ENCODE measurements around the gene KLK7.
"Not testable (repeated sequence)": the region's sequence is repeated elsewhere in the genome, so short reads cannot be mapped to it uniquely, and the experiment has no call there.

Gene KLK7

DNA sequence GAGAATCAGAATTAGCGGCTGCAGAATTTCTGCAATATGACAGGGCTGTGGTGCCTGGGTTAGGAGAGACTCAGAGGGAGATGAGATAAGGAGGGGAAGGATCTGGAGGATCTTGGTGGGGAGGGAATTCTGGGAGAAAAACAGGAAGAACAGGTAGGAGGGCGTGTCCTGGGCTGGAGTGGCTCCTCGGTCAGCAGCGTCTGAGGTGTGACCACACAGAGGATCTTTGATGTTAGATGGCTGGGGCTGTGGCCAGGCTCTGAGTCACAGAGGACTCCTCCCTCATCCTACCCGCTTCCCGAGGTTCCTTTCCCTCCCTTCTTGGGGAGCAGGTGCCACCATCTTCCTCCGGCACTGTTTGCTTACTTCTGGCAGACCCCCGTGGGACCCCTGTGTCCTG, 8.0 kb downstream of the KLK7 start:
- DNase-seq (ENCODE audit: low spot score), result no peak

DNA sequence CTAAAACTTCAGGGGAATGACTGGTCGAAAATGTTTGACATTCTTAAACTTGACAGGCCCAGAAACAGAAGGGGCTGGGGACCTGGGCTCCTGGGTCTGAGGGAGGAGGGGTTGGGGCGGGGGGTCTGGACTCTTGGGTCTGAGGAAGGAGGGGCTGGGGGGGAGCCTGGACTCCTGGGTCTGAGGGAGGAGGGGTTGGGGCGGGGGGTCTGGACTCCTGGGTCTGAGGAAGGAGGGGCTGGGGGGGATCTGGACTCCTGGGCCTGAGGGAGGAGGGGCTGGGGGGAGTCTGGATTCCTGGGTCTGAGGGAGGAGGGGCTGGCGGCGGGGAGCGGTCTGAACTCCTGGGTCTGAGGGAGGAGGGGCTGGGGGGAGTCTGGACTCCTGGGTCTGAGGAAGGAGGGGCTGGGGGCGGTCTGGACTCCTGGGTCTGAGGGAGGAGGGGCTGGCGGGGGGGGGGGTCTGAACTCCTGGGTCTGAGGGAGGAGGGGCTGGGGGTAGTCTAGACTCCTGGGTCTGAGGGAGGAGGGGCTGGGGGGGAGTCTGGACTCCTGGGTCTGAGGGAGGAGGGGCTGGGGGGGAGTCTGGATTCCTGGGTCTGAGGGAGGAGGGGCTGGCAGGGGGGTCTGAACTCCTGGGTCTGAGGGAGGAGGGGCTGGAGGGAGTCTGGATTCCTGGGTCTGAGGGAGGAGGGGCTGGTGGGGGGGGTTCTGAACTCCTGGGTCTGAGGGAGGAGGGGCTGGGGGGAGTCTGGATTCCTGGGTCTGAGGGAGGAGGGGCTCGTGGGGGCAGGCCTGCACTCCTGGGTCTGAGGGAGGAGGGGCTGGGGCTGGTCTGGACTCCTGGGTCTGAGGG, 8.8 kb downstream of the KLK7 start:
- DNase-seq (ENCODE audit: low spot score), result no peak

DNA sequence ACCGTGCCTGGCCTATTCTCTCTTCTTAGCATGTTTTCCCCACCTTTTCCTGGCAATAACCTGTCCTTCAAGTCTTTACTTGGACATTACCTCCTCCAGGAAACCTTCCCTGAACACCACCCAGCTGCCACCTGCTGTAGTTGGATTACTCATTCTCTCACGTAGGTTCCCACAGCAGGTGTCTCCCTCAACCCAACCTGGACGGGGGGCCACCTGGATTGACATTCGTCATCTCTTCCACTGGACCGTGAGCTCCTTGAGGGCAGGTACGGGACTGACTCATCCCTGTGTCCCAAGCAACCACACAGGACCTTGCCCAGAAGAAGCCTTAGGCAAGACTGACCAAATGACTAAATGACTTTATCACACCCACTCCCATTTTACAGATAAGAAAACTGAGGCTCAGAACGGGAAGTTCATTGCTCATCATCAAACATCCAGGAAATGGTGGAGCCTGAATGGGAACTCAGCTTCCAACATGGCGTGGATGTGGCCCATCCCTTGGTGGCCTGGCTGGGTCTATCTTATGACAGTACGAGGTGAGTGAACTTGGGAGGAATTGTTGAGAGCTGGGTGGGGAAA, 10.8 kb downstream of the KLK7 start:
- no peak for DNase-seq (ENCODE audit: low spot score)

DNA sequence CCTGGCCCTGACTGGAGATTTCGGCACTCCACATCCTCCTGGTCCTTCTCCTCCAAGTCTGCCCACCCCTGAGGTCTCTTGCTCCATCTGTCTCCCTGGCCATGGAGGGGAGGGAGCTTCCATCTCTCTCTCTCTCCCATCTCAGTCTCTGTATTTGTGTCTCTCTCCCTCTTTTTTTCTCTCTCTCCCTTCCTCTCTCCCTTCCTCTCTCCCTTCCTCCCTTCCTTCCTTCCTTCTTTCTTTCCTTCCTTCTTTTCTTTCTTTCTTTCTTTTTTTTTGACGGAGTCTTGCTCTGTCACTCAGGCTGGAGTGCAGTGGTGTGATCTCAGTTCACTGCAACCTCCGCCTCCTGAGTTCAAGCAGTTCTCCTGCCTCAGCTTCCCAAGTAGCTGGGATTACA, 13.9 kb downstream of the KLK7 start:
- DNase-seq (ENCODE audit: low spot score), result not testable (repeated sequence)

DNA sequence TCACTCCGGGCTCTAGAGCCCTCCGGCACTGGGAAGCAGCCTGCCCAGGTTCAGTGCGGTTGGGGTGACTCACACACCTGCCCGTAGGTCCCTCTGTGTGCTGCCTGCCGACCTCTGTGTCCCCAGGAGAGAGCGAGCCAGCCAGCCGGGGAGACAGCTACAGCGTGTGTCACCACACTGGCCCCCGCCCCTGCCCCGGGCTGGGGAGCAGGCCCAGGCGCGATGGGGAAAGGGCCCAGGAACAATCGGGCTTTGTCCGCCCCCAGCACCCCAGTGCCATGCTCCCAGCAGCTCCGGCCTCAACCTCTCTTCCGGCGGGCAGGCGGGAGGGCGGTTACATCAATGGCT, 14.3 kb downstream of the KLK7 start, which contains the start of gene KLK6:
Gene KLK6 (minus strand): TSS at position 179 of the 348 bp plus-strand sequence. CDS start 1,487 bp downstream, outside the sequence.
- DNase-seq (ENCODE audit: low spot score), result no peak

DNA sequence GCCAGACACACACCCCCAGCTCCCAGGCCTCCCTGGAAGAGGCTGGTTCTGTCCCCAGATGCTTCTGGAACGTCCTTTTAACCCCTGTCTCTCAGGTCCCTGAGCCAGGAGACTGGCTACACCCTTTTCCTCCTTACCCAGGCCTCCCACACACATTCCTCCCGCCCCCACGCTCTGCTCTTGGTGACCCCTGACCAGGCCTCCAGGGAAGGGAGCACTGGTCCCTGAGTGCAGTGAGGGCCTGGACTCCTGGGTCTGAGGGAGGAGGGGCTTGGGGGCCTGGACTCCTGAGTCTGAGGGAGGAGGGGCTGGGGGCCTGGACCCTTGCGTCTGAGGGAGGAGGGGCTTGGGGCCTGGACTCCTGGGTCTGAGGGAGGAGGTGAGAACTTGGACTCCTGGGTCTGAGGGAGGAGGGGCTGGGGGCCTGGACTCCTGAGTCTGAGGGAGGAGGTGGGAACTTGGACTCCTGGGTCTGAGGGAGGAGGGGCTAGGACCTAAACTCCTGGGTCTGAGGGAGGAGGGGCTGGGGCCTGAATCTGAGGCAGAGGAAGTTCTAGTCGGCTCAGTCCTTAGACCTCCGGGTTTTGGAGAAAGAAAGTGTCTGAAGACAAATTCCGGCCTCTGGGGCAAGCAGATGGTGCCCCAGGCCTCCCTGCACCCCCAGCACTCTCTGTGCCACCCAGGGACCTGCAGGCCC, 14.9 kb downstream of the KLK7 start:
- no peak for DNase-seq (ENCODE audit: low spot score)

DNA sequence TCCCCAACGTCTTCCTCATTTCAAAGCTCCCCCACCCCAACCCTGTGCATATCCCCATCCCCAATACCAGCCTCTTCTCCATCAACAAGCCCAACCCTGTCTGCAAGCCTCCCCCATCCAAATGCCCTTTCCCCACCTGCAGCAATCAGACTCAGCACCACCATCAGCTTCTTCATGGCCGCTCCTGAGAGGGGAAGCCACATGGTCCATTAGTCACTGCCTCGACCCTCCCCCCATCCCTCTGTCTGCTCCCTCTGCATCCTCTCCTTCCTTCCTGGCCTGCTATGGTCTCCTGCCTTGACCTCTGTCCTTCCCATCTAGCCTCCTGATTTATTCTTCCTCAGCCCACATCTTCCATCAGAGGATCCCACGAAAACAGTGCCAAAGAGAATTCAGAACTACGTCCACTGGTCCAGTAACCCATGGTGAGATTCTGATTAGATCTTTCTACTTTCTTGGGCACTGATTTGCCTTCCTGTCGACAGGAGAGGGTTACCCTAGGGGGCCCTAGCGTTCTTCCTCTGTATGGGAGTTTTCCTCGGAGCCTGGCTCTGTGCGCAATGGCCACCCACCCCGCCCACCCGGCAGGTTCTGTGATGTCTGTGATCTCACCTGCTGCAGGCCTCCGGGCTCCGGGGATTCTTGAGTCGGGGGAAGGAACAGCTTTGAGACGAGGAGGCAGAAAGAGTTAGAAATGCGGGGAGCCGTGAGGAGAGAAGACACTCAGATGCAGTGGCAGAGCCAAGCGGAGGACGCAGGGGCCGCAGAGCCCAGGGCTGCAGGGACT, 15.6 kb downstream of the KLK7 start:
- DNase-seq (ENCODE audit: low spot score), result no peak

DNA sequence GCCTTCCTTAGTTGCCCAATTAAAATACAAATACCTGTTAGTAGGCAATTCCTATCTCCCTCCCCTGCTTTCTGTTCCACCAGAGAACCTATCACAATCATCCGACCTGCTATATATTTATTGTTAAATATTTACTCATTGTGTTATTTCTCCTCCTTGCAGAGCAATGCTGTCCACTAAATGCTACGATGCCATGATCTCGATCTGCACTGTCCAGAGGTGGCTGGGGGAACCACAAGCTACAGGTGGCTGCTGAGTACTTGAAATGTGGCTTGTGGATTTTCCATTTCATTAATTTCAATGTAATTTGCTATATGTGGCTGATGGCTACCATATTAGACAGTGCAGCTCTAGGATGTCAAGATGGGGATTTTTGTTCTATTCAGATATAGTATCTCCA, 19.5 kb downstream of the KLK7 start:
- no peak for DNase-seq (ENCODE audit: low spot score)

DNA sequence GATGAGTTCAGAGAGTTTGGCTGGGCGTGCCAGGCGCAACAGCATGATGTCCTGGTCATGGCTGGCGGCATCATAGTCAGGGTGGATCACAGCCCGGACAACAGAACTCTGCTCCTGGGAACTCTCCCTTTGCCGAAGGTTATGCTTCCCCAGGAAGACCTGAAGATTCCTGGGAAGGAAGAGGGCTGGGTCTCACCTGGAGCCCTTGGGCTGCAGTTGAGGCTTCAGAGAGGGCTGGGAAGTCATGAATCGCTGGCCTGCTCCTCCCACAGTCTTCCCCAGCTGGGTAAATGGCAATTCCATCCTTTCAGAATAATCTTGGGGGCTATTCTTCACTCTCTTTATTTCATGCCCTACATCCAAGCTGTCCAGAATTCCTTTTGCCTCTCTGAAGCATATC, 20.3 kb downstream of the KLK7 start:
- DNase-seq (ENCODE audit: low spot score), result no peak

DNA sequence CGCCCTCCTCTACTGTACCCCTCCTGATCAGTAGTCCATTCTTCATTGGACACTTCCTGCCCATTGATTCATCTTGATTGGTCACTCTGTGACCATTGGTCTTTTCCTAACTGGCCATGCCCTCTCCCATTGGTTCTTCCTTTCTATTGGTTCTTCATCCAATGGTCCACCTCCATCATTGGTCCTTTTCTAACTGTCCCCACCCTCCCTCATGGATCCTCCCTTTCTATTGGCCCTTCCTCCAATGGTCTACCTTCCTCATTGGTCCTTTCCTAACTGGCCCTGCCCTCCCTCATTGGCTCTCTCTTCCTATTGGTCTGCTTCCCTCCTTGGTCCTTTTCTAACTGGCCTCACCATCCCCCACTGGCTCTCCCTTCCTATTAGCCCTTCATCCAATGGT, 21.5 kb downstream of the KLK7 start:
- no peak for DNase-seq (ENCODE audit: low spot score)

DNA sequence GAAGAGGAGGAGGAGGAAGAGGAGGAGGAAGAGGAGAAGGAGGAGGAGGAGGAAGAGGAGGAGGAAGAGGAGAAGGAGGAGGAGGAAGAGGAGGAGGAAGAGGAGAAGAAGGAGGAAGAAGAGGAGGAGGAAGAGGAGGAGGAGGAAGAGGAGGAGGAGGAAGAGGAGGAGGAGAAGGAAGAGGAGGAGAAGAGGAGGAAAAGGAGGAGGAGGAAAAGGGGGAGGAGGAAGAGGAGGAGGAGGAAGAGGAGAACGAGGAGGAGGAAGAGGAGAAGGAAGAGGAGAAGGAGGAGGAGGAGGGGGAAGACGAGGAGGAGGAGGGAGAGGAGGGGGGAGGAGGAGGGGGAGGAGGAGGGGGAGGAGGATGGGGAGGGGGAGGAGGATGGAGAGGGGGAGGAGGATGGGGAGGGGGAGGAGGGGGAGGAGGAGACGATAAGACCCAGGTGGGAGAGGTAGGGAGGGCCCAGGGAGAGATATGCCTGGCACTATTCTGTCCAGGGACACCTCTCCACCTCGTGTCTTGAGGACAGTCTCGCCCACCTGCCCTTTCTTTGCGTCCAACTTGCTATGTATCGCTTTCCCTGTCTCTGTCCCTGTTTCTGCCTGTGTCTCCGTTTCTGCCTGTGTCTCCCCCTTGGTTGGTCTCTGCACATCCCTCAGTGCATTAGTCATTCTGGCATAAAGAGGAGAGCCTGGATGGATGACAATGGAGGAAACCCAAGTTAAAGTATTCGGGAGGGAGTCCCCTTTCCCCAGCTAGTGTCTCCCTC, 23.8 kb downstream of the KLK7 start:
- no peak for DNase-seq (ENCODE audit: low spot score)

DNA sequence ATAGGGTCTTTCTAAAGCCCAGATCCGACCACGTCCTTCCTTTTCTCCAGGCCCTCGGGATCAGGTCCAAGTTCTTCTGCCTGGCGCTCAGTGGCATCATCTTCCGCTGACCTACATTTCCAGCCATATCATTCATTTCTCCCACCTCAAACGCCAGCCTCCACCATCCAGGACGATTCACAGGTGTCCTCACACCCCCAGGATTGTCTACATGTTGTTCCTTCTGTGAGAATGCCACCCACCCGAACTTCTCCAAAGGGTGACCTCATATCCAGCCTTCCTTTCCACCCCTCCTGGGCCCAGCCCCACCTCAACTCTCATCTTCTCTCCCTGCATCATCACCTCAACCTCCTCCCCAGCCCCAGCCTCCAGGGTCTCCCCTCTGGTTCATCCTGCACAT, 26.1 kb downstream of the KLK7 start:
- no peak for DNase-seq (ENCODE audit: low spot score)

DNA sequence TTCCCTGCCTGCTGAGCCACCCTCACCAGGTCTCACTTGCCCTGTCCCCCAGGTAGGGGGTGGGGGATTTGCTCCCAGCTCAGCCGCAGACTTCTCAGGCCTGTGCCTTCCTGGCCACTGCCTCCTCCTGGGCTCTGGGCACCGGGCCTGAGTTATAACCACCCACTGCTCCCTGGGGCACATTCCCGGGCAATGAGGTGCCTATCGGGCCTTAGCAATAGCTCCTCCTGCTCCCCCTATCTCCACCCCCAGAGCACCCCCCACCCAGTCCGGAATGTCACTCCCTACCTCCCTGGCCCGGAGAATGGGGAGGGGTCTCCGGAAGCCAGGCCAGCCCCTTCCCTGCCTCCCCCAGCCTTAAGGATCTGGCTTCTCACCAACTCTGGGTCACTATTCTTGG, 30.8 kb downstream of the KLK7 start, which contains the start of gene KLK5:
Gene KLK5 (minus strand): TSS at position 129 of the 400 bp plus-strand sequence. CDS start 381 bp downstream, outside the sequence.
- no peak for DNase-seq (ENCODE audit: low spot score)

DNA sequence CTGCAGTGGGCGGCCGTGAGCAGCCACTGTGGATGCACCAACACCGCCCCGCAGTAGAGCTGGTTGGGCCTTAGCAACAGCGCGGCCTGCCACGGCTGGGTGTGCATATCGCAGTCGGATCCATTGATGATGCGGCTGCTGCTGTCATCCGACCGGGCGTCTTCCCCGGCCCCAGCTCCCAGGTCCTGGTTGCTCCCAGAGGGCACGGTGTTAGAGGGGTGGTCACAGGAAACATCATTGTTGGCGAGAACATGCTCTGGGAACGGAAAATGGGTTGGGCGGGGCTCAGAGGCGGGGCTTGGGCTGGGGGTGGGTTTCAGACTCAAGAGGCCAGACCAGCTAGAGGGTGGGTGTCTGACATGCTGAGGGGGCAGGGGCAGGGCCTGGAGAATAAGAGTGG, 33.9 kb downstream of the KLK7 start:
- DNase-seq (ENCODE audit: low spot score), result no peak

DNA sequence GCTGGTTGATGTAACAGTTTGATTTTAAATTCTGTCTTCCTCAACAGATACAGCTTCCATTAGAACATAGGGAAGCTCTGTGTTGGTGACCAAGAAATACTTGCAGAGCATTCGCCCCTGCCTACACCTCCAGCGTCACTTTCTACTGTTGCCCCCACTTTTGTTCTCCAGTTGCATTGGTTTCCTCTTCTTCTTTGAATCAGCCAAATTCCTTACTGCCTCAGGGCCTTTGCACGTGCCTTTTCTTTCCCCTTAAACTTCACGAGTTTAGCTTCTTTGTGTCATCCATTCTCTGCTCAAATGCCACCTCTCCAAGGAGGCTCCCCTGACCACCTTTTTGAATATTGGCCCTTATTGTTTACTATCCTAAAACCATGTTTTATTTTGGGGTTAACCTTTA, 36.6 kb downstream of the KLK7 start:
- no peak for DNase-seq (ENCODE audit: low spot score)

DNA sequence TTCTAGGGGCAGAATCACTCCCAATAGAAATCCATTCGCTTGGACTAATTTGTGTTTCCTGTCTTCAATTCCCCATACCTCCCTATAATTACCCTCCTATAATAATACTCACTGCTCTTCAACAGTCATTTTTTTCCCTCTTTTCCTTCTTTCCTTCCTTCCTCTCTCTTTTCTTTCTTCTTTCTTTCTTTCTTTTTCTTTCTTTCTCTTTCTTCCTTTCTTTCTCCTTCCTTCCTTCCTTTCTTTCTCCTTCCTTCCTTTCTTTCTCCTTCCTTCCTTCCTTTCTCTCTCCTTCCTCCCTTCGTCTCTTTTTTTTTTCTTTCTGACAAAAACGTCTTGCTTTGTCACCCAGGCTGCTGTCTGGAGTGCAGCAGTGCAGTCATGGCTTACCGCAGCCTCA, 38.9 kb downstream of the KLK7 start:
- DNase-seq (ENCODE audit: low spot score), result no peak

DNA sequence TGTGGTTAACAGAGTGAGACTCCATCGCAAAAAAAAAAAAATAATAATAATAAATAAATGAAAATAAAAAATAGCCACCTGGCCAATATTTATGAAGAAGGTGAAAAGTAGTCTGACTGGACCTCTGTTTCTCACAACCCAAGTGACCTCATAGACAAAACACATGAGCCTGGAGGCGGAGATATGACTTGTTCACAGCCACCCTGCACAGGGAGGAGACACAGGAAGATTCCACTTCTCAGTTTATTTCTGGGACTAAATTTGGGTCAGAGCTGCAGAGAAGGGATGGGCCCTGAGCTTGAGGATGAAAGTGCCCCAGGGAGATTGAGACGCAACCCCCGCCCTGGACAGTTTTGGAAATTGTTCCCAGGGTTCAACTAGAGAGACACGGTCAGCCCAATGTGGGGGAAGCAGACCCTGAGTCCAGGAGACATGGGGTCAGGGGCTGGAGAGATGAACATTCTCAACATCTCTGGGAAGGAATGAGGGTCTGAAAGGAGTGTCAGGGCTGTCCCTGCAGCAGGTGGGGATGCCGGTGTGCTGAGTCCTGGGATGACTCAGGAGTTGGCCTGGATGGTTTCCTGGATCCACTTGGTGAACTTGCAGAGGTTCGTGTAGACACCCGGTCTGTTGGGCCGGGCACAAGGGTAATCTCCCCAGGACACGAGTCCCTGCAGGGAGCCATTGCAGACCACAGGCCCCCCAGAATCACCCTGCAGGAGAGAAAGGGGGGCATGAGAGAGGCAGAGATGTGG, 40.5 kb downstream of the KLK7 start:
- no peak for DNase-seq (ENCODE audit: low spot score)

DNA sequence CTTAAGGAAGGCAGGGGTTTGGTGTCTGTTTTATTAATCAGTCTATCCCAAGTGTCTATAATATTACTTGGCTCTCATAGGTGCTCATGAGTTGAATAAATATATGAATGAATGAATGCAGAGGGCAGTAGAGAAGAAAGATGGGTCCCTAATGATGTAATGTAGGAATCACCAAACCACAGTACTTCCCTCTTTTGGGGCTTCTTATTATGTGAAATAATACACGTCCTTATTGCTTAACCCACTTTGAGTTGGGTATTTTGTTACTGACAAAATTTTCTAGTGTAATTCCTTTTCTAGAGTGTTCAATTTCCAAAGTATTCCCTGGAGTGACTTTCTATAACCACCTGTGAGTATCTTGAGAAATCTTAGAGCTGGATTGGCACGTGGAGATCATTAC, 44.1 kb downstream of the KLK7 start:
- no peak for DNase-seq (ENCODE audit: low spot score)

DNA sequence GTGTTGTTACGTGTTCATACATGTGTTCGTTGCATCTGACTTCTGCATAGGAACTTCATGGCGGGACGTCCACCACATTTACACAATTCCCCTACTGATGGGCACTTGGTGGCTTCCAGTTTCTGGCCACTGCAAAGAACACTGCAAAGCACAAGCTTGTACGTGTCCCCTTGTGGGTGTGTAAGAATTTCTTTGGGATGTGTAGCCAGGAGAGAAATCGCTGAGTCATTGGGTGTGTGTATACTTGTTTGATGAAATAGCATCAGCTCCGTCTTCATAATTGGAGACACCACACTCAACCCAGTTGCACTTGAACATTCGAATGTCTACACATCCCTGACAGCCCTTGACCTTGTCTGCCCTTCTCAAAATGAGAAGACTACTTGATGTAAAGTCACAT, 50.1 kb downstream of the KLK7 start:
- DNase-seq (ENCODE audit: low spot score), result no peak

DNA sequence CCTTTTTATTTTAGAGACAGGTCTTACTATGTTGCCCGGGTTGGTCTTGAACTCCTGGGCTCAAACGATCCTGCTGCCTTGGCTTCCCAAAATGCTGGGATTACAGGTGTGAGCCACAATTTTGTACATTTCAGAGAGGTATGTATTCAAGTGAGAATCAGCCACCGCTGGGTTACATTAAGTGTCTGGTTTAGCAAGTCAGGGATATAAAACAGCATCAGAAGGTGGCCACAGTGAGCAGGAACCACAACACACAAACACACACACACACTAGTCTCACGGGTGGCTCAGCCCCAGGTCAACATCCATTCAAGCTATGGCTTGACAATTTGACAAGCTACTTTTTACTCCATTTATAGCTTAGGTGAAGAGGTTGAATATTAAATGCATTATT, 51.0 kb downstream of the KLK7 start:
- DNase-seq (ENCODE audit: low spot score), result no peak

All from HuH-7 (cell line).